ENCODE measurements around the gene BICC1. TPM values are rescaled to one million over a fixed set of nuclear protein-coding genes. Genes with fewer than 3 reads are reported as not detected.

BICC1 gene
- total and polyA plus RNA-seq, 2 donors (not counting 1 experiment from before 2014, with no cell fraction given), result not detected

DNA sequence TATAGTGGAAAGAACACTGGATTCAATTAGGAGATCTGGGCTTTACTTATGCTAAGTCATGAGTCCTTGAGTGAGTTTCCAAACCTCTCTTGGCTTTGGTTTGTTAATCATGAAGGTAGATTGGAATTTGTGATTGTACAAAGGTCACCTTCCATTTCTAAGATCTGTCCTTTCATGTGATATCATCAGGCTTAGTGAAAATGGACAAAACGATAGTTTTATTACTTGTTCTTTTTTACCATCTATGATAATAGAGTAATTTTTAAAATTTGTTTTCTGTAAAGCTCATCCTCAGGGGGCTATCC is 309.0 kb downstream of the BICC1 start:
- no peaks in the 10 kb centered on the region for H3K4me1 ChIP-seq (ENCODE audit: control insufficient read depth in 2 of 2, insufficient read depth in 2 of 2, low read length in 2 of 2)
- POLR2A ChIA-PET, result no interaction called here
- H3K79me2 ChIP-seq (ENCODE audit: control insufficient read depth, insufficient read depth, low read length), result no peaks in the 10 kb centered on the region
- intact Hi-C loops (cut with micrococcal nuclease), result no loop called here
- H3K9me3 Mint-ChIP-seq (ENCODE audit: insufficient read depth), result no peaks in the 10 kb centered on the region
- no peak overlapping the region for H2AFZ ChIP-seq (ENCODE audit: insufficient read depth, low read depth, low read length, poor library complexity, severe bottlenecking)
- DNase-seq (no peak), ATAC-seq (ENCODE audit: low read depth) (no peak)
- no CpG with 5 or more reads among the region's 1 CpG for WGBS (ENCODE audit: insufficient coverage)
- H3K36me3 ChIP-seq (replicated peaks in 1 of 2; ENCODE audit: control extremely low read depth in 1 of 2, control insufficient read depth in 1 of 2, extremely low read depth in 1 of 2, insufficient read depth in 2 of 2, low read length in 1 of 2), result no peaks in the 10 kb centered on the region
- TF ChIP-seq, protein P1, sequence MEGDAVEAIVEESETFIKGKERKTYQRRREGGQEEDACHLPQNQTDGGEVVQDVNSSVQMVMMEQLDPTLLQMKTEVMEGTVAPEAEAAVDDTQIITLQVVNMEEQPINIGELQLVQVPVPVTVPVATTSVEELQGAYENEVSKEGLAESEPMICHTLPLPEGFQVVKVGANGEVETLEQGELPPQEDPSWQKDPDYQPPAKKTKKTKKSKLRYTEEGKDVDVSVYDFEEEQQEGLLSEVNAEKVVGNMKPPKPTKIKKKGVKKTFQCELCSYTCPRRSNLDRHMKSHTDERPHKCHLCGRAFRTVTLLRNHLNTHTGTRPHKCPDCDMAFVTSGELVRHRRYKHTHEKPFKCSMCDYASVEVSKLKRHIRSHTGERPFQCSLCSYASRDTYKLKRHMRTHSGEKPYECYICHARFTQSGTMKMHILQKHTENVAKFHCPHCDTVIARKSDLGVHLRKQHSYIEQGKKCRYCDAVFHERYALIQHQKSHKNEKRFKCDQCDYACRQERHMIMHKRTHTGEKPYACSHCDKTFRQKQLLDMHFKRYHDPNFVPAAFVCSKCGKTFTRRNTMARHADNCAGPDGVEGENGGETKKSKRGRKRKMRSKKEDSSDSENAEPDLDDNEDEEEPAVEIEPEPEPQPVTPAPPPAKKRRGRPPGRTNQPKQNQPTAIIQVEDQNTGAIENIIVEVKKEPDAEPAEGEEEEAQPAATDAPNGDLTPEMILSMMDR (IDR thresholded peaks at IDR 0.05), result no peak
- TF ChIP-seq EZH2 (IDR thresholded peaks at IDR 0.05; ENCODE audit: borderline replicate concordance, insufficient read depth, low read depth, low read length, poor library complexity, severe bottlenecking), result no peak
- no peaks in the 10 kb centered on the region for H3K4me1 Mint-ChIP-seq
- no peak overlapping the region for H3K4me2 ChIP-seq (replicated peaks; ENCODE audit: low read depth, low read length, poor library complexity, severe bottlenecking)
- H3K27ac Mint-ChIP-seq, result no peak overlapping the region
- no peaks in the 10 kb centered on the region for H4K20me1 ChIP-seq (ENCODE audit: control insufficient read depth, insufficient read depth, low read length, poor library complexity, severe bottlenecking)
- no peaks in the 10 kb centered on the region for H3K27me3 ChIP-seq (replicated peaks in 1 of 4; ENCODE audit: control extremely low read depth in 1 of 4, control insufficient read depth in 3 of 4, insufficient read depth in 4 of 4, low read length in 3 of 4)
- no peaks in the 10 kb centered on the region for H3K27me3 Mint-ChIP-seq
- H3K4me3 ChIP-seq (ENCODE audit: control extremely low read depth in 1 of 5, extremely low read depth in 1 of 5, insufficient read depth in 1 of 5, low read depth in 2 of 5, low read length in 4 of 5), result no peak overlapping the region
- H3K27ac ChIP-seq (ENCODE audit: low read length in 2 of 2), result no peak overlapping the region
- H3K9ac ChIP-seq (ENCODE audit: low read length), result no peak overlapping the region
- H3K9me3 ChIP-seq (ENCODE audit: control extremely low read depth in 1 of 3, control insufficient read depth in 2 of 3, insufficient read depth in 1 of 3, low read length in 2 of 3), result no peaks in the 10 kb centered on the region
- H3K4me3 Mint-ChIP-seq, result no peak overlapping the region
- CTCF ChIA-PET, result no interaction called here

DNA sequence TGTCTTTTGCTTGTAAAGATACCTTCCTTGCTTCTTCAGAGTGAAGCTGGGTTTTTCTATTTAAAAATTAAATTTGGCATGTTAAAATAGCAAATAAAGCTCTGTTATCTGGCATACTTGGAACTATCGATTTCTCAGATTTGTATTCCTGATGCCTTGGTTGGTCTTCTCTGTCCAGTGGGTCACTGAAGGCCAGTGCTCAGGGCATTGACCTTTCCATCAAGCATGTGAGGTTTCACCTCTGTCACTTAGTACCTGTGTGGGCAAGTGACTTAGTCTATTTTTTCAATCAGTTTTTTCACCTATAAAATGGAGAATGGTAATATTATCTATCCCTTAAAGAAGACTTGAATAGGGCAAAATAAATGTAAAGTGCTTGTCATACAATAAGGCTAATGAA is 311.3 kb downstream of the BICC1 start:
- H3K9ac ChIP-seq (ENCODE audit: low read length), result no peak overlapping the region
- no peak overlapping the region for H3K4me2 ChIP-seq (replicated peaks; ENCODE audit: low read depth, low read length, poor library complexity, severe bottlenecking)
- no peak overlapping the region for H3K4me3 ChIP-seq (ENCODE audit: control extremely low read depth in 1 of 5, extremely low read depth in 1 of 5, insufficient read depth in 1 of 5, low read depth in 2 of 5, low read length in 4 of 5)
- TF ChIP-seq EZH2 (IDR thresholded peaks at IDR 0.05; ENCODE audit: borderline replicate concordance, insufficient read depth, low read depth, low read length, poor library complexity, severe bottlenecking), result no peak
- TF ChIP-seq, protein P1 (IDR thresholded peaks at IDR 0.05), result no peak
- H3K27ac ChIP-seq (ENCODE audit: low read length in 2 of 2), result no peak overlapping the region
- Mint-ChIP-seq H3K4me3 (no peak overlapping the region), H3K4me1 (no peaks in the 10 kb centered on the region), H3K9me3 (ENCODE audit: insufficient read depth) (peaks cover 1% of the 10 kb centered on the region), H3K27me3 (no peaks in the 10 kb centered on the region), H3K27ac (no peak overlapping the region)
- intact Hi-C loops (cut with micrococcal nuclease), result no loop called here
- WGBS (ENCODE audit: insufficient coverage), result no CpG with 5 or more reads among the region's 1 CpG
- no peak overlapping the region for H2AFZ ChIP-seq (ENCODE audit: insufficient read depth, low read depth, low read length, poor library complexity, severe bottlenecking)
- H4K20me1 ChIP-seq (ENCODE audit: control insufficient read depth, insufficient read depth, low read length, poor library complexity, severe bottlenecking), result no peaks in the 10 kb centered on the region
- H3K36me3 ChIP-seq (replicated peaks in 1 of 2; ENCODE audit: control extremely low read depth in 1 of 2, control insufficient read depth in 1 of 2, extremely low read depth in 1 of 2, insufficient read depth in 2 of 2, low read length in 1 of 2), result no peaks in the 10 kb centered on the region
- H3K79me2 ChIP-seq (ENCODE audit: control insufficient read depth, insufficient read depth, low read length), result no peaks in the 10 kb centered on the region
- ChIA-PET POLR2A (no interaction called here), CTCF (no interaction called here)
- ATAC-seq (ENCODE audit: low read depth), result no peak
- H3K27me3 ChIP-seq (replicated peaks in 1 of 4; ENCODE audit: control extremely low read depth in 1 of 4, control insufficient read depth in 3 of 4, insufficient read depth in 4 of 4, low read length in 3 of 4), result no peaks in the 10 kb centered on the region
- H3K4me1 ChIP-seq (ENCODE audit: control insufficient read depth in 2 of 2, insufficient read depth in 2 of 2, low read length in 2 of 2), result no peaks in the 10 kb centered on the region
- DNase-seq, result no peak
- no peaks in the 10 kb centered on the region for H3K9me3 ChIP-seq (ENCODE audit: control extremely low read depth in 1 of 3, control insufficient read depth in 2 of 3, insufficient read depth in 1 of 3, low read length in 2 of 3)

All from B cell (primary cell).